Inflammatory macrophage treated with lipopolysaccharide for 4 hours (primary cell): ENCODE measurements around the gene HMCN2.
A peak's percentile ranks its signal among the peaks of the same experiment; 100 is the strongest.

Source experiments
- DNase-seq: peaks from one replicate; pipeline ENCODE4 v3.0.0-alpha.2; 2020

HMCN2 gene, protein sequence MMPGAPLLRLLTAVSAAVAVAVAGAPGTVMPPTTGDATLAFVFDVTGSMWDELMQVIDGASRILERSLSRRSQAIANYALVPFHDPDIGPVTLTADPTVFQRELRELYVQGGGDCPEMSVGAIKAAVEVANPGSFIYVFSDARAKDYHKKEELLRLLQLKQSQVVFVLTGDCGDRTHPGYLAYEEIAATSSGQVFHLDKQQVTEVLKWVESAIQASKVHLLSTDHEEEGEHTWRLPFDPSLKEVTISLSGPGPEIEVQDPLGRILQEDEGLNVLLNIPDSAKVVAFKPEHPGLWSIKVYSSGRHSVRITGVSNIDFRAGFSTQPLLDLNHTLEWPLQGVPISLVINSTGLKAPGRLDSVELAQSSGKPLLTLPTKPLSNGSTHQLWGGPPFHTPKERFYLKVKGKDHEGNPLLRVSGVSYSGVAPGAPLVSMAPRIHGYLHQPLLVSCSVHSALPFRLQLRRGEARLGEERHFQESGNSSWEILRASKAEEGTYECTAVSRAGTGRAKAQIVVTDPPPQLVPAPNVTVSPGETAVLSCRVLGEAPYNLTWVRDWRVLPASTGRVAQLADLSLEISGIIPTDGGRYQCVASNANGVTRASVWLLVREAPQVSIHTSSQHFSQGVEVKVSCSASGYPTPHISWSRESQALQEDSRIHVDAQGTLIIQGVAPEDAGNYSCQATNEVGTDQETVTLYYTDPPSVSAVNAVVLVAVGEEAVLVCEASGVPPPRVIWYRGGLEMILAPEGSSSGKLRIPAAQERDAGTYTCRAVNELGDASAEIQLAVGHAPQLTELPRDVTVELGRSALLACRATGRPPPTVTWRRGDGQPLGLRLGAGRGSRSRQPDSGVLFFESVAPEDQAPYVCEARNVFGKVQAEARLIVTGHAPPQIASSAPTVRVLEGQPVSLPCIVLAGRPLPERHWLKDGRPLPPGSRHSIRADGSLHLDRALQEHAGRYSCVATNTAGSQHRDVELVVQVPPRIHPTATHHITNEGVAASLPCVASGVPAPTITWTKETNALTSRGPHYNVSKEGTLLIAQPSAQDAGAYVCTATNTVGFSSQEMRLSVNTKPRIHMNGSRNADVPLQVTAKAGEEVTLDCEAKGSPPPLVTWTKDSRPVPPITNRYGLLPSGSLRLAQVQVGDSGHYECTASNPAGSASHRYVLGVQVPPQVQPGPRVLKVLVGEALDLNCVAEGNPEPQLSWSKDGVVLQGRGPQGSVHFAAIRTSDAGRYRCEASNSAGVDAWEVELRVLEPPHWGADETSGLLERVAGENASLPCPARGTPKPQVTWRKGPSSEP (N-terminal part only)

DNA sequence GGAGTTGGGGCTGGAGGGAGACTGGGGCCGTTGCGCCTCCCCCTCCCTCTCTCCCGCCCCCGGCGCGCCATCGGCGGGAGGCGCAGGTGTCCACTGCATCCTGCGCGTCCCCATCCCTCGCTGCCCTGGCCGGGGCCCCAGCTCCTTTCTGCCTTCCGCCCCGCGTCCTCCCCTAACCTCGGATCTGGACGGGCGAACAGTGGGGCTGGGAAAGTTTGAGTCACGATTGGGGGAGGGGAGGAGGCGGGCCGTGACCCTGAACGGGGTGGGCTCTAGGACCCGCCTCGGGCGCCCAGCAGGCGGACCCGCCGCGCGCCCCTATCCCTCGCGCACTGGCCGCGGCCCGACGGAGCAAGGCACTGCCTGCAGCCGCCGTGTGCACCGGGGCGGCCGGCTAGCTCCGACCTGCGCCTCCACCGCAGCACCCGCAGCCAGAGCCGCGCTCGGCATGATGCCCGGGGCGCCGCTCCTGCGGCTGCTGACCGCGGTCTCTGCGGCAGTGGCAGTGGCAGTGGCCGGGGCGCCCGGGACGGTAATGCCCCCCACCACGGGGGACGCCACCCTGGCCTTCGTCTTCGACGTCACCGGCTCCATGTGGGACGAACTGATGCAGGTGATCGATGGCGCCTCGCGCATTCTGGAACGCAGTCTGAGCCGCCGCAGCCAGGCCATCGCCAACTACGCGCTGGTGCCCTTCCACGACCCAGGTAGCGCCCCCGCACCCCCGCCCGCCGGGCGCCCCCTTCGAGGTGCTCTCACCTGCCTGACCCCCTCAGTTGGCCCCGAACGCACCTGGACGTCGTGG lies at the start of gene HMCN2:
HMCN2 (plus strand) TSS at position 330 of the 805 bp plus-strand sequence; CDS start at position 449, 119 bp downstream.
- no peak for DNase-seq

DNA sequence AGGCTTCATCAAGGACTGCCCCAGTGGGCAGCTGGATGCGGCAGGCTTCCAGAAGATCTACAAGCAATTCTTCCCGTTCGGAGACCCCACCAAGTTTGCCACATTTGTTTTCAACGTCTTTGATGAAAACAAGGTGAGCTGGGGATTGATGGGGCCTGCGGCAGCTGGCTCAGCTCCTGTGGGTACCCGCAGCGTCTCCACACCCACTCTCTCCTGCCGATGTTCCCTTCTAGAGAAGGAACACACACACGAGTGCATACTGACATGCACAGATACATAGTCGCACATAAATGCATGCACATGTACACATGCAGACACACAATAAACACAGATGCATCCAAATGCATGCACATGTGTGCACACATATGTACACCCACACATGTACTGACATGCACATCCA lies 47.7 kb upstream of the HMCN2 start:
- DNase-seq: no peak

DNA sequence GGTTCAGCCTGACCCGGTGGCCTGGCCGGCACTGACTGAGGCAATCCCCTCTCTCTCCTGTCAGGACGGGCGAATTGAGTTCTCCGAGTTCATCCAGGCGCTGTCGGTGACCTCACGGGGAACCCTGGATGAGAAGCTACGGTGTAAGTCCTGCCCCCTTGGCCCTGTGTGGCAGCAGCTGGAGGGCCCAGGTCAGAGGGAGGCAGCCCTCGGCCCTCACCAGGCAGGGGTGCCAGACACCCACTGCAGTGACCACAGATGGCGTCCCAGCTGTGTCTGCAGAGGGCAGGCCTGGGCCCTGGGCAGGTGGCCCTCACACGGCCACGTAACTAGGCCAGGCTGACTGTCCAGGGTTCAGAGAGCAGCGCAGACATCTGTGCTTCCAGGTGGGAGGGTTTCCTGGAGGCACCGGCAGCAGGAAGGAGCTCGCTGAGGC lies 45.9 kb upstream of the HMCN2 start:
- no peak for DNase-seq

DNA sequence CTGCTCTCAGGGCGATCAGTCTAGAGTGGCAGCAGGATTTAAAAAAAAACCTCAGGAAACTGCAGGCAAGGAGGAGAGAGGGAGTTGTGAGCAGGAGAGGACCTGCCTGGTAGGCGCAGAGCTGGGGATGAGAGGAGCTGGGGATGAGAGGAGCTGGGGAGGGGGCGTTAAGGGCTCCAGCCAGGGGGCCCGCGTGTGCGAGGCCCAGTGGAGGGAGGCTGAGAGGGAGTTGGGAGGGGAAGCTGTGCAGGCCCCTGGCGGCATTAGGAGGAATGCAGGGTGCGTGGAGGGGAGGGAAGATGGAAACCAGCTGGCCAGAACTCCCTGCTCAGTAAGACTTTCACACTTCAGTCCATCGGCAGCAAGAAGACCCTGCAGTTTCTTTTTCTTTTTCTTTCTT lies 45.2 kb upstream of the HMCN2 start:
- no peak for DNase-seq

DNA sequence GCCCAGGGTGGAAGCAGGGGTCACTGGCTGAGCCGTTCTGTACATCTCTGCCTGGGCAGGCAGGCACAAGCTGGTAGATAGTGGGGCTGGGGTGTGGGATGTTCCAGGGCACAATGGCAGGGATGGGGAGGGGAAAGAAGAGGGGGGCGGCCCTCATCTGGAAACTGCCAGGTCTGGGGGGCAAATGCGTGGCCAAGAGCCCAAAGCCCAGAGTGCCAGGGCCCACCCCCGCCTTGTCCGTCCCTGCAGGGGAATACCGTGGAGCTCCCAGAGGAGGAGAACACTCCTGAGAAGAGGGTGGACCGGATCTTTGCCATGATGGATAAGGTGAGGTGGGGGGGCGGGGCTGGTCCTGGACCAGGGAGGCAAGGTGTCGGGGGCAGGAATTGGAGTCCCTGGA lies 42.7 kb upstream of the HMCN2 start:
- DNase-seq: no peak

DNA sequence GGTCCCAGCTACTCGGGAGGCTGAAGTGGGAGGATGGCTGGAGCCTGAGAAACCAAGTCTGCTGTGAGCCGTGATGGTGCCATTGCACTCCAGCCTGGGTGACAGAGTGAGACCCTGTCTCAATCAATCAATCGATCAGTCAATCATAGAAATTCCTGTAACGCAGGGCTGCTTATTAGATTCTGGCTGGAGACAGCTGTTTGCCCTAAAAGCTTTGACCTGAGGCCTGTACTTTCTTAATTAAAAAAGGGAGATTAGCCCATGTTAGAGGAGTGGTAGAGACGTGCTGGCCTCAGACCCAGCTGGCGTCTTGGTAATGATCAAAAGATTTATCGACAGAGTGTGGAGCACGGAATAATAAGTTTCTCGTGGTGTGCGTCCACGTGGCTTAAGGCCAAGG lies 40.5 kb upstream of the HMCN2 start:
- DNase-seq: no peak

DNA sequence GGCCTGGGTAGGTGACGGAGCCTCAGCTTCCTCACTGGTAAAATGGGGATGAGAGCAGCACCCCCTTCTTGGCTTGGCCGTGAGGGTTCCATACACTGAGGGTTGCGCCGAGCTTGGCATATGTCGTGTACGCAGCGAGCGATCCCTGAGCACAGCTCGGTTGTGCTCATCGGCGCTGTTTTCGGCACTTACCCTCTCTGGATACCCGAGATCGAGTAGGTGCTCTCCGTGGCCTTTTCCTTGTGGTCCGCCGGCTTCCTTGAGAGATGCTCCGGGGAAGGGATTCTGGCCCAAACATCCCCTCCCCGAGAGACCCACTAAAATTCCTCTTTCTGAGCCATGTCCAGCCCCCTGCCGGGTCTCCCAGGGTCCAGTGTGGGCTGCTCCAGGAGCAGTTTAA lies 40.0 kb upstream of the HMCN2 start:
- no peak for DNase-seq

DNA sequence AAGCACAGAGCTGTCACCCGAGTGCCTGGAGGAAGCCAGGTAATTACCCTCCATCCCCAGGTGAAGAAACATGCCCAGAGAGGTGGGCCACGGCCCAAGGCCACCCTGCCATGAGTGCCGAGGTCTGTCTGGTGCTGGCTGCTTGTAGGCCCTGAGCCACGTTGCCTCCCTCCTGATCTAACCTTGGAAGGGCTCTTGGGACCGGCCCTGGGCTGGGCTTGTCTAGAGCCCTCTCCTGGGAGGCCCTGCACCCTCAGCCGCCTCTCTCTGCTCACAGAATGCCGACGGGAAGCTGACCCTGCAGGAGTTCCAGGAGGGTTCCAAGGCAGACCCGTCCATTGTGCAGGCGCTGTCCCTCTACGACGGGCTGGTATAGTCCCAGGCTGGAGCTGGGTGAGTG lies 39.4 kb upstream of the HMCN2 start:
- DNase-seq: no peak

DNA sequence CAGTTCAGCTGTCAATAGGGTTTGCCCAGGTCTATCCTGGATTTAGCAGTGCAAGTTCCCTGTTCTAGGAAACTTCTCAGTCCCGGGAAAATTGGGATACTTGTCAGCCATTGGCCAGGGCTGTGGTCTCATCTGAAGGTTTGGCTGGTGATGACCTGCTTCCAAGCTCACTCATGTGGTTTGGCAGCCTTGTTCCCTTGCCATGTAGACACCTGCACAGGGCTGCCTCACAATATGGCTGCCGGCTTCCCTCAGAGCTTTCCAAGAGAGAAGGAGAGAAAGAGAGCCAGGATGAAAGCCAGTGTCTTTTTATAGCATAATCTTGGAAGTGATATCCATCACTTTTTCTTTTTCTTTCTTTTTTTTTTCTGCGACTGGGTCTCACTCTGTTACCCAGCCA lies 37.7 kb upstream of the HMCN2 start:
- no peak for DNase-seq

DNA sequence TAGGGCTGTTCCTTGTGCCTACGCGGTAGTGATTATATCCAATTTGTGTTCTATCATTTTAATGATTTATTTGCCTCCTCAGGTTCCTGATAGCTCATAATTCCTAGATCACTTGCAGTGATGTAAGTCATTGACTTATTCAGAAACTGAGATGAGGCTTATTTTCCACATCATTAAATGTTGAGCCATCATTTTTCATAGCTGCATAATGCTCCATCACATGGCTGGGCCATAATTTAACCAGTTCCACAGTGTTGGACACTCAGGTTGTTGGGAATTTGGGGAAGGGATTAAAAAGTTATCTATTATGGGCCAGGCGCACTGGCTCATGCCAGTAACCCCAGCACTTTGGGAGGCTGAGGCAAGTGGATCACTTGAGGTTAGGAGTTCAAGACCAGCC lies 35.8 kb upstream of the HMCN2 start:
- DNase-seq: no peak

DNA sequence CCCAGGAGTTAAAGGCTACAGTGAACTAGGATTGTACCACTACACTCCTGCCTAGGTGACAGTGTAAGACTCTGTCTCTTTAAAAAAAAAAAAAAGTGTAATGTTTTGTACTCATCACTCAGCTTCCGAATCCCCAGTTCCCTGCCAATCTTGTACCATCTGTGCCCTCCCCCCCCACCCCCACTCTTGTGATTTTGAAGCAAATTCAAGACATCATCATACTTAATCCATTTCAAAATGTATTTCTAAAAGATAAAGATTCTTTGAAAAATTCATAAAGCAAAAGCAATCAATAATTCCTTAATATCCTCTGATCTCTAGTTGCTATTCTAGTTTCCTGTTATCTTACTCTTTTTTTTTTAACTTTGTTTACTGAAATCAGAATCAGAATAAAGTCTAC lies 34.9 kb upstream of the HMCN2 start:
- no peak for DNase-seq

DNA sequence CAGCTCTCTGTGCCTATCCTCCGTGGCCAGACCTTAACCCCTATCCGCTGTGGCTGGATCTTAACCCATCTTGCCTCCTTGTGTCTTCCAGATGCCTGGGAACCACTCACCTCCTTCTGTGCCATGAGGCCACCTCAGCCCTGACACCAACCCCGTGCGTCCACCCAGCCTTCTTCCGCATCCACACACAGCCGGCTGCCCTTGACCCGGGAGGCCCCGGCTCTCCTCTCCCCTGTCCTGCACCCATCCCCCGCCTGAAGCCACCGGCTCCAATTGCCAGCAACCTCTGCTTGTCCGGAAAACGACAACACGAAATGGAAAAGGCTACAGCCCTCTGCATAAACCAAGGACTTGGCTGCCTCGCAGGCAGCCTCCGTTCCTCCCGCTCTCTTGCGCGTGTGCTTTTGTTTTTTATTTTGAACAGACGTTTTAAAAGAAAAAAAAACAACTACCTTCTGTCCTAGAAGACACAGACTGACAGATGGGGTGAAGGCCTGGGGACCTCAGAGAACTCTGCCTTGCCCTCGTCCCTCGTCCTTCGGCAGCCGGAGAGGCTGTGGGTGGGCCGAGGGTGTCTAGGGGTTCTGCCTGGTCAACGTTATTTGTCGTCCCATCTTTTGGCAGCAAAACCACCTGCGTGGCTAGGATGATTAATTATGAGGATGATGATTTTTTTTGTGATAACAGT lies 32.5 kb upstream of the HMCN2 start:
- no peak for DNase-seq

DNA sequence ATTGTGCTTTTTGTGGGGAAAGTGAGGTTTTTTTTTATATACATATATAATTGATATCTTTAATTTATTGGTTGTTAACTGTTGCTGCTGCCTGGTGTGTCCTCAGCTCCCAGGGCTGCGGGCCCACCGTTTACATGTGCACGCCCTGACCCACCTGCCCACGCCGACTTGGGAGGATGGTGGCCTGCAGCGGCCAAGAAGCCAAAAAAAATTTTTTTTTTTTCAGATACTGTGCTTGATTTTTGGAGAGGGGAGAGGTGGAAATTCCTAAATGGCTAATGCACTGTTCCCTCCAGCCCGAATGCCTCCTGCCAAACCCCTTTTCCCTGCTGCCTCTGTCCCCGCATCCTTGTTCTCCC lies 32.0 kb upstream of the HMCN2 start:
- DNase-seq: no peak

DNA sequence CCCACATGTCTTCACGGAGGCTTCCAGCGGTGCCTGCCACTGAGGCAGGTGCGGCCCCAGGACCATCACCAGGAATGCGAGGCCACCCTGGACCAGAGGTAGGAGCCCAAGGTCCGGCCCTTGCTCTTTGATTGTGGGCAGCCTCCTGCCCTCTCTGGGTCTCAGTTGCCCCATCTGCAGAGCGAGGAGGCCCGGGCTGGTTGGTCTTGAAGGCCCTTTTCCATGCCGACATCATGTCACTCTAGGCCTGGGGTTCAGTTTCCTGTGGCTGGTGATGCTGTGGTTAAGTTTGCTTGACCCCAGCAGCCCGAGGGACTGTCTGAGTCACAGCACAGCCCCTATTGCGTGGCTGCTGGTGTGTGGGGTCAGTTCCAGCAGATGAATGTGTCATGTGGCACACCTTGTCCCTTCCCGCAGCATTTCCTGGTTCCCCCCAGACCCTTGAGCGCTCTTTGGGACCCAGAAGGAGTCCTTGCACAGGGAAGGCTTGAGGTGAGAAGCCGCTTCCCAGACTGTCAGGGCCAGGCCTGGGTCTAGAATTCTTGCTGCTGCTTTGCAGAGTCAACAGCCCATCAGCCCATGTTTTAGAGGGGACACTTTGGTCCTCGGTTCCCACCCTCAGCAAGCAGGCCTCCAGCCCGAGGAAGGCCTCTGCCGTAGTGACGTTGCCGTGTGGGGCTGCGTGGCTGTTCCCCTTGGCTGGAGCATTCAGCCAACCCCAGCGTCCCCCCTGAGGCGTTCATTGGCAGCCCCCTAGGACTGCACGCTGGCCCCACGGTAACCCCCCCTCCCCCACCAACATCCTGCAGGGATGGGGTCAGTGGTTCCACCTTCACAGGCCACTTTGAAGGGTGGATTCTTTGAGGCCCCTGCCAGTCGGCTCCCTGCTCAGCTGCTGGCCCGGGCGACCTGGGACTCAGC lies 31.0 kb upstream of the HMCN2 start:
- DNase-seq: no peak

DNA sequence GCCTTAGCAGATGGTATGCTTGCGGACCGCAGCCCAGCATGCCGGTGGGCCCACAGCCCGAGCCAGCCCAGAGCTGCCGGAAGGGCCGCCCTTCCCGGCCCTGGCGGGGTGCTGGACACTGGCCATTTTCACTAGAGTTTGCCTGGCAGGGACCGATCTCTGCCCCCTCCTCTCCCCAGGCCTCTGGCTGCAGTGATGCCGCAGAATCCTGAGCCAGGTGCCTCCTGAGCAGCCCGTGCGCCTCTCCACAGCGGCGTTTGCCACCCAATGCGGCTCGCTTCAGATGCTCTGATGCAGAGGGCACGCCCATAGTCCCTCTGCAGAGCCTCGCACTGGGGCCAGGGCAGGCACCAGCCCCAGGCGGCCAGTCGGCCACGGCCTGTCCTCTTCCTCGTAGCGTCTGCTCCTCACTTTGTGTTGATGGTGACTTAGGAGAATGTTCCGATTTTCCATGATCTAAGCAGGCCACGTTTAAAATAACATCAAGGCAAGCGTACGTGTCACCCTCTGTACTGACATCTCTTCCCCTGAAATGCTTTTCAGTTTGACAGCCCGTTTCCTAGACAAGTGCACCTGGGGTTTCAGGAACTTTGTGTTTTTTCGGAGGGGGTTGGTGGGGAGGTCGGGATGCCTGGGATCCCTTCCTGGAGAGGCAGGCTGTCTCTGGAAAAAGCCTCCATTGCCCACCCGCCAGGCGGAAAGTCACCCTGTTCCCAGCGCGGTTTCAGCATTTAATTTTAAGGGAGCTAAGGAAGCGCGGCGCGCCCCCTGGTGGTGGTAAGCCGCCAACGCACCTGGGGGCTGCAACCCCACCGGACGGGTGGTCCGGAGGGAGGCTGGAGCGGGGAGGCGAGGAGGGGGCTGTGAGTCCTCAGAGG lies 29.8 kb upstream of the HMCN2 start:
- DNase-seq: peak; percentile 52

DNA sequence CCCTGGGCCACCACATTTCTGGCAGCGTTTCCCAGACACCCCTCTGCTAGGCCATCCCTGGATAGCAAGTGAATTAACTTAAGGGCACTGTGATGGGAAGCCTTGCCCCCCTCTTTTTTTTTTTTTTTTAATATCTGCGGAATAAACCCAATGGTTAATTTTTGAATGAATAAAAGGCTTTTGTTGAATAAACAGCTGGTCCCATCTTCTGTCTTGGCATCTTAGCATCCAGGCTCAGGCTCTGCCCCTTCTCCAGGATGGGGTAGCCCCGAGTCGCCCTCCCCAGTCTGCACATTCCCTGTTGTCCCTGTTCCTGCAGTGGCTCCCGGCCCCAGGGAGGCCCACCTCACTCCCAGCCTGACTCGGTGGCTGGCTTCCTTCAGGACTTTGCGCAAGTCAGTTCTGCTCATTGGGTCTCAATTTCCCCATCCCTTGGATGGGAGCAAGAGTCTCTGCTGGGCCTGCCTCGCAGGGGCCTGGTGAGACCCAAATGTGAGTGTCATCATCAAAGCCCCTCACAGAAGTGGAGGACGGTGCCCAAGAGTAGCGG lies 29.0 kb upstream of the HMCN2 start:
- DNase-seq: no peak

DNA sequence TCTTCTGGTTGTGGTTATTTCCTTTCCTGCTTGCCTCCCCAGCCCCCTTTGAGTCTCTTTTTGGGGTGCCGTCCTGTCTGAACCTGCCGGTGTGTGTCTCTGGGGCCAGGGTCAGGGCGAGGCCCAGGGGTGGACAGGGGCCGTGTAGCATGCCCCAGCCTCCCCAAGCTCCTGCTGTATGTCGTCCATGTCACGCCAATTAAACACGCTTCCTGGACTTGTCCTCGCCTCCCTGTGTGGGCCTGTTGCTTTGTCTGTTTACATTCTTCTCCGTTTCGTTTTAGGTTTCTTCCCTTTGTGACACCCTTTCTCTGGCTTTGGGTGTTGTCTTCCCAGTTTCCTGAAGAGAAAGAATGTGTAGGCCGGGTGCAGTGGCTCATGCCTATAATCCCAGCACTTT lies 28.5 kb upstream of the HMCN2 start:
- no peak for DNase-seq

DNA sequence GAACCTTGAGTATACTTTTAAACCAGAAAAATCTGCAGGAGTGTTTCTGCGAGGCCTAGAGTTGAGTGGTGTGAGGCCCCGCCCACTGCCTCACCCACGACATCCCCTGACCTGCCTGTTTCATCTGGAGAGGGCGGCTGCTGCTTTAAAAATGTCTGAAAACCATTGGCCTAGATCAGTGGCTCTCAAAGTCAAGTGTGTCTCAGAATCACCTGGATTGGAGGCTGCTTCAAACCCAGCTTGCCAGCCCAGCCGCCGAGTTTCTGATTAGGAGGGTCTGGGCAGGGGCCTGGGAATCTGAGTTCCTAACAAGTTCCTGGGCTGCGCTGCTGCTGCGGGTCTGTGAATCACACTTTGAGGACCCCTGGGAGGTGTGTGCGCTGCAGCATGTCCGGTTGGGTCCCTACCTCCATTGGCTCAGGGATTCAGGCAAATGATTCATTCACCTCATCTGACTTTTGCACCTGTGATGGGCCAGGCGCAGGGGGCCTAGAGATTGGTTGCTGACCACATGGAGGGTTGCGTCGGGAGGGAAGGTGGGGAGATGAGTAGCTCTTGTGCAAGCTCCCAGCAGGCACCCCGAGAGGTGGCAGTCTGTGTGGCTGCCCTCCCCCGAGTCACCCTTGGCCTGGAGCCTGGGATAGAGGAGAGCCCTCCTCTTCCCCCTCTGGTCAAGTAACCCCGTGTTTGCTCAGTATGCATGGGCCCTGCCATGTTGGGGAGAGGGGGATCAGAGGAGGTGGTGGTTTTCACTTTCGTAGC lies 27.6 kb upstream of the HMCN2 start:
- DNase-seq: no peak

DNA sequence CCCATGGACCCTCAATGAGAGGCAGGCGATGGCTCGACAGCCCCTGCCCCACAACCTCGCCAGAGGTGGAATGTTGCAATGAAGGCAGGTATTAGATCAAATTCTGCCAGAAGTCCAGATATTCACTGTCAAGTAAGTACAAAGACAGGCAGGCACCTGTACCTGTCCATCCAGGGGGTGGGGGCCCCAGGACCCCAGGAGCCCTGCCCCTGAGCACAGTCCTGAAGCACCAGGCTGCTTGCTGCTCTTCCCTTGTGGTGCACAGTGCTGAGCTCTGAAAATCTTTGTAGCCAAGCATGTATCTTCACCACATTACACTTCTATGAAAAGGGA lies 26.2 kb upstream of the HMCN2 start:
- DNase-seq: no peak
